LoVo (cell line): ENCODE measurements around the gene RPL7A.
"Not testable (repeated sequence)": the region's sequence is repeated elsewhere in the genome, so short reads cannot be mapped to it uniquely, and the experiment has no call there.

Experiments used
- DNase-seq: peaks from one replicate; pipeline ENCODE4 v3.0.0-alpha.2; 2016; ENCODE audit warnings: low spot score

Gene RPL7A

DNA sequence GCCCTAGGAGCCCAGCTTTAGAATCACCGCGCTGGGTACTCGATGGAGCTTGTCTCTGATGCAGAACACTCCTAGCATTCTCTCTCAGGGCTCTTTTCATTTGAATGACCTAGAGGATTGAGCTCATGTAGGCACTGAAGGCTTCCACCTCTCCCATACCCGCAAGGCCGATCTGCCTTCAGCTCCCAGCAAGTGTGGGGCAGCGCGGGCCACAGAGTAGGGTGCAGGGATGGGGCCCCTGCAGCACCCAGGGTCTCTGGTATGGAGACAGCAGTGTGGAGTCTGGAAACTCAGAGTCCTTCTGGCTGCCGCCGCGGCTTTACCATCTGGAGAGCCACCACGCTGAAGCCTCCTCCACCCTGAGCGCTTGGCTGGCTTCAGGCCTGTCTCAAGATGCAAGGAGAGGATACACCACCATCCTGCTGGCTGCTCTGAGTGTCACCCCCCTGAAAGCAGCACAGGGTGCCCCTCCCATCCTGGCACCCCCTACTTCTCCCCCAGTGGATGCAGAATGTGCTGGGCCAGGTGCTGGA is 41.1 kb downstream of the RPL7A start:
- DNase-seq = no peak

DNA sequence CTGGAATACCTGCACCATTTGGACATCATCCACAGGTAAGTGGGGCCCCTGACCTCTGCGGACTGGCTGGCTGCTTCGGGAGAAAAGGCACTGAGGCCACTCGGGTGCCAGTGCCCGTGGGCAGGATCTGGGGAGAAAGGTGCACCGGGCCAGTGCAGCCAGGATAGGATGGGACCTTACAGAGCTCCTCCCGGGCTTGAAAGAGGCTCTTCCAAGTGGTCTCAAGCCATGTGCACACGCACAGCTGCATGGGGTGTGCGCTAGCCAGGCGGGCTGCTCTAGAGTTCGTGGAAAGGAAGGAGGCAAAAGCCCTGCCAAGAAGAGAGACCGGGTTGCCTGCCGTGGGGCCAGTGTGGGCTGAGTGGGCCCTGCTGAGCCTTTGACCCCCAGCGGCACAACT is 41.5 kb downstream of the RPL7A start:
- DNase-seq = no peak

DNA sequence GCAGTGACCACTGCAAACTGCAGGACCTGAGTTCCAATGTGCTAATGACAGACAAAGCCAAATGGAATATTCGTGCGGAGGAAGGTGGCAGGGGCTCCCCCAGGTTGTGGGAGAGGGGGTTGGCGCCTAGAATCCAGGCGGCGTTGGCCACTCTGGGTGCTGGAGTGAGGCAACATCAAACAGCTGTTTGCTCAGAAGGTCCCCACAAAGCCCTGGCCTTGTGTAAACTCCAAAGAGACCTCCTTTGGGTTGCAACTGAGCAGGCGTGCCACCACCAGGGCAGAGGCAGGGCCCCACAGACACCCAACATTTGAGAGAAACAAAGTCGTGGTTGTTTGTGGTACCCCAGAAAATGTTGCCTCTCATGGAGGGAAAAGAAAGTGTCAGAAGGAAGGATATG is 42.7 kb downstream of the RPL7A start:
- DNase-seq = no peak

DNA sequence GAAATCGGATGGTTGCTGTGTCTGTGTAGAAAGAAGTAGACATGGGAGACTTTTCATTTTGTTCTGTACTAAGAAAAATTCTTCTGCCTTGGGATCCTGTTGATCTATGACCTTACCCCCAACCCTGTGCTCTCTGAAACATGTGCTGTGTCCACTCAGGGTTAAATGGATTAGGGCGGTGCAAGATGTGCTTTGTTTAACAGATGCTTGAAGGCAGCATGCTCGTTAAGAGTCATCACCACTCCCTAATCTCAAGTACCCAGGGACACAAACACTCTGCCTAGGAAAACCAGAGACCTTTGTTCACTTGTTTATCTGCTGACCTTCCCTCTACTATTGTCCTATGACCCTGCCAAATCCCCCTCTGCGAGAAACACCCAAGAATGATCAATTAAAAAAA is 43.4 kb downstream of the RPL7A start:
- DNase-seq = not testable (repeated sequence)

DNA sequence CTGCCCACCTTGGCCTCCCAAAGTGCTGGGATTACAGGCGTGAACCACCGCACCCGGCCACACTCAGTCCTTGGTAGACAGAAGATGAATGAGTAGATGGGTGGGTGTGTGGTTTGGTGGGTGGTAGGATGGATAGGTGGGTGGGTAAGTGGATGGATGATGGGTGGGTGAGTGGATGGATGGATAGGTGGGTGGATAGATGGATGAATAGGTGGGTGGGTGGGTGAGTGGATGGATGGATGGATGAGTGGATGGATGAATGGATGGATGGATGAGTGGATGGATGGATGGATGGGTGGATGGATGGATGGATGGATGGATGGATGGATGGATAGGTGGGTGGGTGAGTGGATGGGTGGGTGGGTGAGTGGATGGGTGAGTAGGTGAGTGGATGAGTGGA is 44.3 kb downstream of the RPL7A start:
- DNase-seq = not testable (repeated sequence)

DNA sequence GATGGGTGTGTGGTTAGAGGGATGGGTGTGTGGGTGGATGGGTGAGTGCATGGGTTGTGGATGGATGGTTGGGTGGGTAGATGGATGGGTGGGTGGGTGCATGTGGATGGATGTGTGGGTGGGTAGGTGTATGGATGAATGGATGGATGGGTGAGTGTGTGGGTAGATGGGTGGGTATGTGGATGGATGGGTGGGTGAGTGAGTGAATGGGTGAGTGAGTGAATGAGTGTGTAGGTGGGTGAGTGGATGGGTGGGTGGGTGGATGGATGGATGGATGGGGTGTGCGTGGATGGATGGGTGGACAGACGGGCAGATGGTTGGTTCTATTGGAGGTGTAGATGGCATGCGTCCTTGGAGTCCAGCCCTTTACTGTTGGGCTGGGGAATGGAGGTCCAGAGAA is 45.4 kb downstream of the RPL7A start:
- no peak for DNase-seq

DNA sequence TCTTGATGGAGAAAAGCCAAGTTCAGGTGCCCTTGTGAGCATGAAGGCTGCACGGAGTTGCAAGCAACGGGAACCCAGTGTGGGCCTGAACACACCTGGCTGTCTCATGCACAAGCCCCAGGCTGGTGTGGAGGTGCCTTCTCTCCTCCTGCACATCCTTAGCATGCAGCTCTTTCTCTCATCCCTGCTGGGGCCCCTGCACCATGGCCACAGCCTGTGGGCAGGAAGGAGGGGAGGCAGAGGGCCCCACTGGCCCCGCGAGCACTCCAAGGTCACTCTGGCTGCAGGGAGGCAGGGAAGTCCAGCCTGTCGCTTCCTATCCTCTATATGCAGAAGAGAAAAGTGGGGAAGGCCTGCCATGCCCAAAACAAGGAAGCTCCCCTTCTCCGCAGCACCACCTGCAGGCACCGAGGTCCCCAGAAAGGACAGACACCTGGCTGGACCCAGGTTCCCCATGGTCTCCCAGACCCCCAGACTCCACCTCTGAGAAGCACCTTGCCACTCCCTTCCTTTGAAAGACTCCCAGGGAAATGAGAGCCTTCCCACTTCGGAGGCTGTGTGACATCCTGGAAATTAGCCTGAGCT is 46.8 kb downstream of the RPL7A start:
- no peak for DNase-seq

DNA sequence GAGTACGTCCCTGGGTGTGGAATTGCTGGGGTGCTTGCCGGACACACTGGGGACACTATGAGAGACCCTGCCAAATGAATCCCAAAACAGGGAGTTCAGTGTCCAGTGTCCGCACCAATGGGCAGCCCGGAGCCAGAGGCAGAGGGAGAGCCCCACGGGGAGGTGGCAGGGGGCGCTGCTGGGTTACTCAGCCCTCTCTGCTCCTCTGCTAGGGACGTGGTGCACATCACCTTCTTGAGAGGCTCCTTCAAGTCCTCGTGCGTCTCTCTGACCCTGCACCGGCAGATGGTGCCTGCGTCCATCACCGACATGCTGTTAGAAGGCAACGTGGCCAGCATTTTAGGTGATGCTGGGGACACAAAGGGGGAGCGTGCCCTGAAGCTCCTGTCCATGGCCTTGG is 48.9 kb downstream of the RPL7A start:
- DNase-seq = no peak

DNA sequence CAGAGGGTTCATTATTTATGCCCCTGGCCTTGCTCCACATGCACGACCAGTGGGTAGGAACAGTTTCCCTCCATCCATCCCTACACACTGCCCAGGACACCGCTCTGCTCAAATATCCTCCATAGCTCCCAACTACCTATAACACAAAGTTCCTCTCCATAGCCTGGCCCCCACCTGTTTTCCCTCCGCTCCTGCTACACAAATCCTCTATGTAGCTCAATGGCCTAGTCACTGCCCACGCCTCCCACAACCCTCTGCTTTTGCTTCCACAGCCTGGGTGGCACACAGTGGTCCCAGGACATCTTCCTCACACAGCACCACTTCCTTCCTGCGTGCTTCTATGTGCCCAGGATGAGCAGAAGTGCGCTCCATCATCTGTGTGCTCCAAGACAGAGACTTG is 49.4 kb downstream of the RPL7A start:
- no peak for DNase-seq

DNA sequence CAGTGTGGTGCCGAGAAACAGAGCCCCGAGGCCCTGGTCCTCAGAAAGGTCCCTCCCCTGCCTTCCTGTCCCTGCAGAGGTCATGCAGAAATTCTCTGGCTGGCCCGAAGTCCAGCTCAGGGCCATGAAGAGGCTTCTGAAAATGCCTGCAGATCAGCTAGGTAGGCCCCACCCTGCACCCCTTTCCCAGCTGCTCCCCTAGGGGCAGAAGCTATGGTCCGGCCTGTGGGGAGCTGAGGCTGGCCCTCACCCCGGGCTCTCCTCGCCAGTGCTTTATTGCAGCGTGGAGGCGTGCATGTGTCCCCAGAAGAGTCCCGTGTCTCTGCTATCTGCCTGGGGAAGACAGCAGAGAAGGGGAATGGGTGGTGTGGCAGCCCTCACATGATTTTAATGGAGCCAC is 49.9 kb downstream of the RPL7A start:
- no peak for DNase-seq

DNA sequence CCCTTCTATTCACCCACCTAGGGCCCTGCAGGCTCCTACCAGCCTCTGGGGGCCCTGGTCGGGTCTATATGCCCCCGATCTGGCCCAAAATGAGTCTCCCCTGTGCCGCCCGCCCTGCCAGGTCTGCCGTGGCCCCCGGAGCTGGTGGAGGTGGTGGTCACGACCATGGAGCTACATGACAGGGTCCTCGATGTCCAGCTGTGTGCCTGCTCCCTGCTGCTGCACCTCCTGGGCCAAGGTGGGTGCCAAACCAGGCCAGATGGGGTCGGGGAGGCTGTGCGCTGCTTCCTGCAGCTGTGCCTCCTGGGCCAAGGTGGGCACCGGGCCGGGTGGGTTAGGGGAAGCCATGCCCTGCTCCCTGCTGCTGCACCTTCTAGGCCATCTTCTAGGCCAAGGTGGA is 52.3 kb downstream of the RPL7A start:
- no peak for DNase-seq
